ENCODE results near the gene CRYBB3.
"Not testable (repeated sequence)": the region's sequence is repeated elsewhere in the genome, so short reads cannot be mapped to it uniquely, and the experiment has no call there.

CRYBB3 gene

DNA sequence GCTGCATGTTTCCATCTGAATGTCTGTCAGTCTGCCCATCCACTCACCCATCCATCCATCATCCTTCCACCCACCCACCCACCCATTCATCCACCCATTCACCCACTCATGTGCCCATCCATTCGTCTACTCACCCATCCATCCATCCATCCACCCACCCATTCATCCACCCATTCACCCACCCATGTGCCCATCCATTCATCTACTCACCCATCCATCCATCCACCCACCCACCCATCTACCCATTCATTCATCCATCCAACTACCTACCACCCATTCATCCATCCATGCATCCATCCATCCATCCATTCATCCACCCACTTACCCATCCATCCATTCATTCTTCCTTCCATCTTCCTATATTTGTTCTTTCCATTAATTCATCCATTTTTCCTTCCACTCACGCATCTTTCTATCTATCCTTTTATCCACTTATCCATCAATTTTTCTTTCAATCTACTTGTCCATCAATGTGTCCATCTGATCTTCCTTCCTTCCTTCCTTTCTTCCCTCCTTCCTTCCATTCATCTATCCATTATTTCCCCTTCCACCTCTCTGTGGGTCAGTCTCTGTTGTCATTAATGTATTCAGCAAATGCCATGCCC, 8.0 kb downstream of the CRYBB3 start:
- DNase-seq, result no peak

DNA sequence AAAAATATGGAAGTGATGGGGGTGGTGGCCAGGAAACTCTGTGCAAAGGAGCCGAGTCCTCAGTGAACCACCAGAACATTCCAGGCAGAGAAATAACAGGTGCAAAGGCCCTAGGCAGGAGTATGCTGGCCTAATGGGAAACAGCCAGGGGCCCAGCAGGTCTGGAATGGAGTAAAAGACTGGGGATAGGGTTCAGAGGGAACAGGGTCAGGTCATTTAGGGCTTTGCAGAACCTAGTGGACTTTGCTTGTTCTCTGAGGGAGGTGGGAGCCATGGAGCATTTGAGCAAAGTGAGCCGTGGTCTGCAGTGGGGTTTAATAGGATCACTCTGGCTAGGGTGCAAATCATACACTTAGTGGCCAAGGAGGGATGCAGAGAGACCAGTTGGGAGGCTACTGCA, 8.7 kb downstream of the CRYBB3 start:
- no peak for DNase-seq

DNA sequence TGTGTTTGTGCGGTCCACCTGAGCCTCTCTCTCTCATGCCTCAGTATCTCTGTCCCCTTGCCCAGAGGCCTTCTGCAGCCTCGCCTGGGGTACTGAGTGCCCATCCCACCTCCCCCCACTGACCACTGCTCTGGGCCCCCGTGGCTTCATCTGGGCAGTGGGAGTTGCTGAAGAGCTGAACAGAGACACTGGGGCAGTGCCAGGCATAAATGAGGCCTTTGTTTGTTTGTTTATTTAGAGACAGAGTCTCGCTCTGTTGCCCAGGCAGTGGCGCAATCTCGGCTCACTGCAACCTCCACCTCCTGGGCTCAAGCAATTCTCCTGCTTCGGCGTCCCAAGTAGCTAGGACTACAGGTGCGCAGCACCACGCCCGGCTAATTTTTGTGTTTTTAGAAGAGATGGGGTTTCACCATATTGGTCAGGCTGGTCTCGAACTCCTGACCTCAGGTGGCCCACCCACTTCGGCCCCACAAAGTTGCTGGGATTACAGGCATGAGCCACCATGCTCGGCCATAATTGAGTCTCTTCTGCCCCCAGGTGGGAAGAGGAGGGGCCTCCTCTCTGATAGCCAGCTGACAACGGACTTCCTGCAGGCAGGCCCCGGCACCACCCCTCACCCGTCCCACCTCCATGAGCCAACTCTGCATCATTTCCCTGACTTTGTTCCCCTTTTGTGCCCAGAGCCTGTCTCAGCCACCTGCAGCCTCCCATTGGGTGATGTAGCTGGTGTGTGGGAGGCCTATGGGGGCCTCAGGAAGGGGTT, 9.3 kb downstream of the CRYBB3 start:
- DNase-seq, result no peak

DNA sequence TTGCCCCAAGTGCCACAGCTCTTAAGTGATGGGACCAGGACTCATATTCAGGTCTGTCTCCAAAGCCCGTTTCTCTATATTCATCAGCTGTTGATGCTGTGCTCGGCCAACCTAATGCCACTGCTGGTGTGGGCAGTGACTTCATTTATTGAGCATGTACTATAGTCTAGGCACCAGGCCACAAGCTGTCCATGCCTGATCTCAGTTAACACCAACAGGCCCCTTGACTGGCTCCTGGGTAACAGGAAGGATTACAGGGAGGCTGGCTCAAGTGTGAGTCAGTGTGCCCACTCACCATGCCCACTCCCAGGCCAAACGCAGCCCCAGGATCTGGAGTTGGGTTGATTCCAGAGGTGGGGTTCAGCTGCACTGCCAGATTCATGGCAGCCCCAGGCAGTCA, 11.1 kb downstream of the CRYBB3 start:
- no peak for DNase-seq

DNA sequence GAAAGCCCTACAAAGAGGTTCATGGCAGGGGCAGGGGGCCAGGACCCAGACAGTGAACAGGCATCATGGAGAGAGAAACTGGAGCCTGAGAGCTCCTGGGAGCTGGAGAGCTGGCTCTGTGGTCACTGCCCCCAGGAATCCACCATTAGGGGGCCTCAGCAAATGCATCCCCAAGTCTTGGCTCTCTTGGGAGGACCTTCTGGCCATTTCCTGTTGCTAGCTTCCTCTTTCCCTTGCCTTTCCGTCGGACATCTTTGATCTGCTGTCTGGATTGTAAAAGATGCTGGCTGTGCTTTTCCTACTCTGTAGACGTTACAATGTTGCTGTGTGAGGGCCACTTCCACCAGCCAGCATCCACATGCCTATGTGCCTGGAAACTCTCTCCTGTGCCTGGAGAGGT, 12.7 kb downstream of the CRYBB3 start:
- DNase-seq, result no peak

DNA sequence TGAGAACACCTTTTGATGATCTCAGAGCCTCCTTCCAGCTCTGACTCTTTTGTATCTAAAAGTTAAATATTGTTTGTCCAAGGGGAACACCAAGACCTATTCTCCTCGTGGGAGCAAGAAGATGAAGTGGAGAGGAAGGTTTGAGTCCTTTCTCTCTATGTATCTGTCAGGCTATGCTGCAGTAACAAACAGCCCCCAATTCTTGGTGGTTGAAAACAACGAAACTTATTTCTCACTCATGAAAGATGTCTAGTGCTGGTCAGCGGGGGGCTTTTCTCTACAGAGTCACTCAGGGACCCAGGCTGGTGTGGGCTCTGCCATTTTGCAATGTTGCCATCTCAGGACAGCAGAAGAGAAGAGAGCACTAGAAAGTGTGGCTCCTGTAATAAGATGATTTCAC, 13.6 kb downstream of the CRYBB3 start:
- DNase-seq, result no peak

DNA sequence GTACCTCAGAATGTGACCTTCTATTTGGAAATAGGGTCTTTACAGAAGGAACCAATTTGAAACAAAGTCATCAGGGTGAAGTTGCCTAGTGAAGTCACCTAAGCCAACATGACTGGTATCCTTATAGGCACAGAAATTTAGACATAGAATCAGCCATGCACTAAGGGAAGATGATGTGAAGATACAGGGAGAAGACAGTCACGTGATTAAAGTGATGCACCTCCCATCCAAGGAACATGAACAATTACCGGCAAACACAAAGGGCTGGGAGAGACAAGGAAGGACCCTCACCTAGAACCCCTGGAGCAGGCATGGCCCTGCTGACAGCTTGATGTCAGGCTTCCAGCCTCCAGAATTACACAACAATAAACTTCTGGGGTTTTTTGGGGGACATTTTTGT, 16.6 kb downstream of the CRYBB3 start:
- no peak for DNase-seq

DNA sequence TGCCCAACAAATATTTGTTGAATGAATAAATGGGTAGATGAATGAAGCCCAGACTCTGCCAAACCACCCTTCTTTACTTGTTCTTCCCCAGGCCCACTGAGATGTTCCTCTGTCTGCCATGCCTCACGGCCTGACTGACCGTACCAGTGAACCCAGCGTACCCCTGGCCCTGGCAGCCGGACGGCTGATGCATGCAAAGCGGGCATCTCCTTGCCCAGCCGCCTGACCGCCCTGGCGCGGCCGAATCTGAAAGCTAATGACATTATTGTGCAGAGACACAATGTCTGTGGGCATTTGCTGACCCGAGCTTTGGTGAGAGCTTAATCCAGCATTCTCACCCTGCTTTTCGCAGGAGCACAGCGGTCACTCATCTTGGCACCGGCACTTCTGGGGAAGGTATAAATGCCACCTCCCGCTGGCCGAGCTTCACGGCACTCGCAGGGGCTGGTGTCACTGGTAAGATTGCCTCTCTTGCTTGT, 19.6 kb downstream of the CRYBB3 start, which contains the start of gene CRYBB2:
CRYBB2 (plus strand) TSS at position 429 of the 479 bp plus-strand sequence. CDS start 1,791 bp downstream, outside the sequence.
- DNase-seq, result no peak

DNA sequence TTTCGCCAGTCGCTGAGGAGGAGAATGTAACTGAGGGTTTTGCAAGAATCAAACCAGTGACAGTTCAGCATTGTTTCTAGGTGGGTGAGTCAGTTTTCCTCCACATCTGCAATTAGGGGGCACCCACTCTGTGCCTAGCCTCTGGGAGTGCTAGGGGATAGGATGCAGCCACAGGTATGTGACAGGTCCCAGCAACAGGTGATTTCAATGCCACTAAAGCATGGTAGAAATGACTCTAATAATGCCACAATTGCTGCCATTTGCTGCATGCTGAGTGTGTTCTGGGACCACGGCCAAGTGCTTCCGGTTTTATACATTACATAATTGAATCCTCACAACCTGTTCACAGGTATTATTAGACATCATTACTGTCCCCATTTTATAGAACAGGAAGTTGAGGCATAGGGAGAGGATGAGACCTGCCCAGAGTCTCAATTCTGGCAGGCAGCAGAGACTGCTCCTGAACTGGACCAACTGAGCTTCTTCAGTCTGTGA, 20.3 kb downstream of the CRYBB3 start:
- peak; percentile 23 for DNase-seq

DNA sequence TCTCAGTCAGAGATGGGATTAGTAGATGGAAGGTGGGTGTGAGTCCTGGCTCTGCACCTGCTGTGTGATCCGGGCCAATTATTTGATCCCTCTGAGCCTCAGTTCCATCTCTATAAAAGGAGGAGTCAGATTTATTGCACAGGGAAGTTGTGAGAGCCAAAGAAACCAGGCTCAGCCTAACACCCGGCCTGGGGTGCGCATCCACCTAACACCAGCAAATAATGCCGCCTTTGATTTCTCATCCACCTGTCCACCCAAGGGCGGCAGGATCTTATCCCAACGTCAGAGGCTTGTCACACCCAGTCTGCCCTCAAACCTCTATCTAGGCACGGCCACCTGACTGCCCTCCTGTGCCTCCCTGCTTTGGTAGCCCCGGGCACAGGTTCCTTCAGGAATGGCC, 22.1 kb downstream of the CRYBB3 start:
- DNase-seq, result no peak

DNA sequence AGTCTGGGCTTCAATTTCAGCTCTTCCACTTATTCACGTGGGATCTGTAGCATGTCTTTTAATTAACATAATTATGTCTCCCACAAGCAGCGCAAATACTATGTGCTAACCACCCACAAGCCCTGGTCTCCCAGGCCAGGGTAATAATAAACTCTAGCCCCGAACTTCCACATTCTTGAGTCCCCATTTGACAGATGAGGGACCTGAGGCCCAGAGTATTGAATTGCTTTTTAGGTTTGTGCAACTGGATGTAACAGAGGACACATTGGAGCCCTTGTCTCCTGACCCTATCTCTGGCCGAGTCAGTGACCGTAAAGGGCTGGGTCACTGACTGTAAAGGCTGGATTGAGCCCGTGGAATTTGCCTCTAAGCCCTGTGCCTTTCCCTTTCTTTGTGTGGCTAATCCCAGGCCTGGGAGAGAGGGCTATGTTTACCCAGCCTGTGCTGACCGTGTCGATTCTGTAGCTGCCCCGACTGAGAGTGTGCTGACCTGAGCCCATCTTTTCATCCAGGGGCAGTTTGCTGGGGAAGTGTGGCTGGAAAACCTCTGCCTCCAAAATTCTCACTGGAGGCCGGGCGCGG, 23.7 kb downstream of the CRYBB3 start:
- DNase-seq, result no peak

DNA sequence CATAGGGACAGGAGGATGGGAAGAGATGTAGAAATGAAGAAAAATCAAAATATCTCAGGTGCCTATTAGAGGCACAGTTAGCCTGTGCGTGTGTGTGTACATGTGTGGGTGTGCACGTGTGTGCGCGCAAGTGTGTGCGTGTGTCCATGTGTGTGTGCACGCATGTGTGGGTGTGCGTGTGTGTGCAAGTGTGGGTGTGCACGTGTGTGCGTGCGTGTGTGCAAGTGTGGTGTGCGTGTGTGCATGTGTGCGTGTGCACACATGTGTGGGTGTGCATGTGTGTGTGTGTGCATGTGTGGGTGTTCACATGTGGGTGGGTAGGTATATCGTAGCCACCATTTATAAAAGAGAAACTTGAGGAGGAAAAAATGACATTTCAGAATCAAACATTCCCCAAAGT, 29.2 kb downstream of the CRYBB3 start:
- no peak for DNase-seq

DNA sequence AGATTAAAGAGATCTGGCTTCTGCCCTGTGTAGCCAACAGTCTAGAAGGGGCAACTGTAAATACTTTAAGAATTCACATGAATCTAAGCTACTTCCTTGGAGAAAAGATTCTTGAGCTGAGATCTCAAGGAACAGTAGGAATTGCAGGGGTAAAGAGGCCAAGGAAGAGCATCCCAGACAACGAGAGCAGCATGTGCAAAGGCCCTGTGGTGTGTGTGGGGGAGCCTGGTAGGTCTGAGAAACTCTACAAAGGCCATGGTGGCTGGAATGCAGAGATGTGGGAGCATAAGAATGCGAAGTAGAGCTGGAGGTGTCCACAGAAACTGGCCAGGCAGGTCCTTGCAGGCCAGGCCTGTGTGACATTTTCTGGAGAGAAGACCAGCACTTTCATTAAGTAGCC, 31.1 kb downstream of the CRYBB3 start:
- not testable (repeated sequence) for DNase-seq

DNA sequence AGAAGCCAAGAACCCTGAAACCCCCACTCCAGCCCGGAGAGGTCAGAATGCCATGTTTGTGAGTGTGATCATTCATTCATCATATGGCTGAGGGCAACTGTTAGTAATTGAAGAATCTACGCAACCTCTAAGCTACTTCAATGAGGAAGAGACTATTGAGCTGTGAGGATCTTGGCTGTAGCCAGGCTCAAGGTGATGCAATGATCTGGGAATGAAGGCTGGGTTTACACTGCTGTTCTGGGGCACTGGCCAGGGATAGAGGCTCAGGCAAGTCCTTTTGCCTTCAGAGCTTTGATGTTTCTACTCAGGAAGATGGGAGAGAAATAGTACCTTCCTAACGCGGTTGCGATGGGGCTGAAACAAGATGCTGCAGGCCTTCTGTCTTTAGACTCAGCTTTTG, 32.6 kb downstream of the CRYBB3 start:
- DNase-seq, result no peak

DNA sequence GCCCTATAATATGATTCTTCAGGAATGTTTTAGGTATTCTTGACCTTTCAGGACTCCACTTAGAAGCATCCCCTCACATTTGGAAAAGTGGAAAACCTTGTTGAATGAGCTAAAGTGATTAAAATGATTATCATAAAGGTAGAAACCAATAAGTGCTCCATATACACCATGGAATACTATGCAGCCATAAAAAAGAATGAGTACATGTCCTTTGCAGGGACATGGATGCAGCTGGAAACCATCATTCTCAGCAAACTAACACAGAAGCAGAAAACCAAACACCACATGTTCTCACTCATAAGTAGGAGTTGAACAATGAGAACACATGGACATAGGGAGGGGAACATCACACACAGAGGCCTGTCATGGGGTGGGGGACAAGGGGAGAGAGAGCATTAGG, 34.0 kb downstream of the CRYBB3 start:
- DNase-seq, result not testable (repeated sequence)

DNA sequence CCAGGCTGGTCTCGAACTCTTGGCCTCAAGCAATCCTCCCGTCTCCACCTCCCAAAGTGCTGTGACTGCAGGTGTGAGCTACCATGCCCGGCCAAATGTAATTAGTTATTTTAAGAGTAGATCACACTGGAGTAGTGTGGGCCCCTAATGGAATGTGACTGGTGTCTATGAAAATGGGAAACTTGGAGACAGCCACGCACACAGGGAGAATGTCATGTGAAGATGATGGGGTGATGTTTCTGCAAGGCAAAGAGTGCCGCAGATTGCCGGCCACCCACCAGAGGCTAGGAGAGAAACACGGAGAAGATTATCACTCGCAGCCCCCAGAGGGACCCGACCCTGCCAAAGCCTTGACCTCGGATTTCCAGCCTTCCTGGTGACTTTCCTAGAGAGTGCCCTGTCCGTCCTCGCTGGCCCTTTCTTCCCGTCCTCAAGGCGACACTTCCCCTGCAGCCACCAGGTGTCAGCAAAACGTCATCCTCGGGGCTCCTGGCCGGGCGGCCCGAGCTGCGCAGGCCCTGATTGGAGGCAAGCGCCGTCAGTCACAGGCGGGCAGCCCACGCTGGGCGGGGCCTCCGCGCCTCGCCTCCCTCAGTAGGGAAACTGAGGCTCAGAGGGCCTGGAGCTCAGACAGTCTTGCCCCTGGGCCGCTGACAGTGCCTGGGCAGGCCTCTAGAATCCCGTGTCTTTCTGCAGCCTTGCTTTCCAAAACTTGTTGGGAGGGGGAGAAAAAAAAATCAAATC, 36.1 kb downstream of the CRYBB3 start:
- peak; percentile 26 for DNase-seq

DNA sequence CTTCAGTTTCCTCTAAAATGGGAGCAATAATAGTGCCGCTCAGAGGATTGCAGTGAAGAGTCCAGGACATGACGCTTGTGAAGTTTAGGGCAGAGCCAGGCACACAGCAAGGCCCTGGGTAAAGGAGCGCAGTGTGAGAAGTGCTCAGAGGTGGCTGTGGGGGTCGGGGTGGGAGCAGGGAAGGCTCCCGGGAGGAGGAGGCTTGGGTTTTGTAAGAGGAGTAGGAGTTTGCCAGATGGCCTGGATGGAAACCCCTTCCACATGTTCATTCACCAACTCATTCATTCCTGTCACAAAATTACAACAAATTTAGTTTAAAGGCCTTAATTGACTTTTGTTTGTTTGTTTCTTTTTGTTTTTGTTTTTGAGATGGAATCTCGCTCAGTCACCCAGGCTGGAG, 36.8 kb downstream of the CRYBB3 start:
- DNase-seq, result no peak

DNA sequence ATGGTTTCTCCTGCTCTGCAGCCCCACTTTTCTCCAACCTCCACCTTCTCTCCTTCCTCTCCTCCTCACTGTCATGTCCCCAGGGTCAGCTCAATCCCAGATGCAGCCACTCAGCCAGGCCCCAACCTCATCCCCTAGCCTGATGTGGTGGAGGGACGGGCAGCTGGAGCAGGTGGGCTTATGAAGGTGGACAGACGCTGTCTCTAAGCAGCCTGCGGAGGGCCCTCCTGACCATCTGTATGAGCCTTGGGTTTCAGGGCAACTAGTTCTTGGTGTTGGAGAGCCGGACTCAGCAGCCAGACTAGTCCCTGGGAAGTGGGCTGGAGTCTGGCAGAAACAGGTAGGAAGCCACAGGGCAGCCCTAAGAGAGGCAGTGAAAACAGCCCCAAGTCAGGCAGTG, 37.8 kb downstream of the CRYBB3 start:
- no peak for DNase-seq

DNA sequence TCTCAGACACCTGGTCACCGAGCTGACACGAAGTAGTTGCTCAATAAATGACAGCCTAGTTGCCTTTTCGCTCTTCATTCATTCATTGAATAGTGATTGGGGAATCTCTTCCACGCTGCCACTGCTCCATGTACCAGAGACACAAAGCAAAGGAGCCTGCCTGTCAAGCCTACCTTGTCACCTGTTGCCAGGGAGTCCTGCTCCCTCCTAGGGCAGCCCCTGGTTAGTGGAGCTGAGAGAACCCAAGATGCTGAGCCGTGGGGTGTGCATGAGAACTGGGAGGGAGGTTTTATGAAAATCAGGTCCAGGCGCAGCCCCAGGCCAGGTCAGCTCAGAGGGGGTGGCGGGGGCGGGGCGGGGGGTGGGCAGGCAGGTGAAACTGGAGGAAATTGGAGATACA, 38.4 kb downstream of the CRYBB3 start:
- not testable (repeated sequence) for DNase-seq

DNA sequence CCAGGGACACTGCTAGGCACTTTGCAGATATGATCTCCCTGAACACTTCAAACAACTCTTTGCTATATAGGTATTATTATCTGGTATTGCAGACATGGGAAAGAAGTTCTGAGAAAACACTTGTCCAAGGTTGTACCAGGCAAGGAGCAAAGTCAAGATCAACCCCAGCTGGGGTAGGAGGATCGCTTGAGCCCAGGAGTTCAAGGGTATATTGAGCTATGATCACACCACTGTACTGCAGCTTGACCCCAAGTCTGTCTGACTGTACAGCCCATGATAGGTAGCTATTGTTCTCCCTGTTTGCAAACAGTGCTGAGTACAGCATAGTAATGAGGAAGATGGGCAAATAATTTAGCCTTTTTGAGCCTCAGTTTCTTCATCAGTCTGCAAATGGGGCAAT, 55.5 kb downstream of the CRYBB3 start:
- DNase-seq, result not testable (repeated sequence)

Measured in NCI-H748 treated with DMSO at 0.1 percent for 48 hours (cell line).